Superior temporal gyrus (tissue), 1 donor: Measurements from ENCODE around the gene PLCB2.

ENCODE experiments used
- DNase-seq: peaks from one replicate; pipeline ENCODE4 v3.0.0-alpha.2; 2016; ENCODE audit errors: extremely low spot score

PLCB2 gene

GRCh38 chr15:40285554-40286011, 22.2 kb downstream of the PLCB2 start:
- no peak for DNase-seq

DNA sequence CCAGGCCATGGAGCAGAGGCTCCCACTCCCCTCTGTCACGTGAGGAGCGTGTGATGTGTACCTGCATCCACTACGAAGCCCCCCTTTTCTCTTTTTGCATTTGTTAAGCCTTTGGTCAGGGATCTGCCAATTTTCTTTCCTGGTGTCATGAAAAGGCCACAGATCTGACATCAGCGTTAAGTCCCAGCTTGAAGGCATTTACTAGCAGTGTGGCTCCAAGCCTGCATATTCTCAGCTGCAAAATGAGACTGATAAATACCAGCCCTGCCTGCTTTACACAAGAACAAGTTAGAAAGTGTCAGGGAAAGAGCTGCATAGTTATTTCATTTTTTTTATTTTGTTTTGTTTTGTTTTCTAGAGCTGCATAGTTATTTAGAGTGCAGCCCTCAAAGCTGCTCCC, 22.6 kb downstream of the PLCB2 start:
- no peak for DNase-seq

DNA sequence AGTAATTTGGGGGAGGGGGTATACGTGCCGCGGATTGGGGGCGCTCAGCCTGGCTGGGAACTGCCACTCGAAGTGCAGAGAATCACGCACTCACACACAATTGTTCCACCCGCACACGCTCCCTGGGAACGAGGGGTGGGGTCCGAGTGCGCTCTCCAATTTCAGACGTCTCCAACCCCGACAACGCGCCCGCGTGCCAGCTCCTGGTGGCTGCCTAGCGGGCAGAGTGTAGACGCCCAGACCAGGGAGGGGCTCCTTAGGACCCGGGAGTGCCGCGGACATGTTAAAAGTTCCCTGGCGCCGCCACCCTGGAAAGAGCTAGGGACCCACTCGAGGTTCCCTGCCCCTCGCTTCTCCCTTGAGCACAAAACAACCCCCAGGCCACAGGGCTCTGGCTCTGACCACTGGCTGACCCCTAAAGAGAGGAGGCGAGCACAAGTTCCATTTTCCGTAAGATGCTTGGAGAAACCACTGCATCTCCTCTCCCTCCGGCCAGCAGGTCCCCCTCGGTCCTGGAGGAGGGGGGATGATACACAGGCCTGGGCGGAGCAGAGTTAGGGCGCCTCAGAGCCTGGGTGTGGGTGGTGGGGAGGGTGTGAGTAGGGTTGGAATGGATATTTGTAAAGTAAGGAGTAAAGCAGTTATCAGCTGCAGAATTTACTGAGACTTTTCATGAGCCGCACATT, 24.0 kb downstream of the PLCB2 start:
- DNase-seq = no peak

- no peak for DNase-seq
These were observed 24.7 kb downstream of the PLCB2 start, which contains the start of gene ANKRD63 for GRCh38 chr15:40282869-40283614. ANKRD63 (minus strand) TSS chr15:40283064; CDS start chr15:40282586, 478 bp downstream.

GRCh38 chr15:40282147-40282868, 25.4 kb downstream of the PLCB2 start:
- DNase-seq = no peak

DNA sequence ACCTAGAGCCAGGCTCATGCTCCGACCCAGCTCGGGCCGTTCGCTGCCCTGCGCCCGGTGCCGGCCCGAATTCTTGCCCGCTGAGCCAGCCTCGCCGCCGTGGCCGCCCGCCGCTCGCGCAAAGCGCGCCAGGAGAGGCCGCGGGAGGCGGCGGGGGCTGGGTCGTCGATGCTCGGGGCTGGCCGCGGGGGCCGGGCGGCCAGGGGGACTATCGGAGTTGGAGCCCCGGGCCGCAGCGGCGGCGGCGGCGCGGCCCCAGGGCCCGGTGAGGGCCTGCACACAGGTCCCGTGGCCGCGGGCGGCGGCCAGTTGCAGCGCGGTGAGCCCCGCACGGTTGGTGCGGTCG, 26.0 kb downstream of the PLCB2 start:
- DNase-seq = no peak

DNA sequence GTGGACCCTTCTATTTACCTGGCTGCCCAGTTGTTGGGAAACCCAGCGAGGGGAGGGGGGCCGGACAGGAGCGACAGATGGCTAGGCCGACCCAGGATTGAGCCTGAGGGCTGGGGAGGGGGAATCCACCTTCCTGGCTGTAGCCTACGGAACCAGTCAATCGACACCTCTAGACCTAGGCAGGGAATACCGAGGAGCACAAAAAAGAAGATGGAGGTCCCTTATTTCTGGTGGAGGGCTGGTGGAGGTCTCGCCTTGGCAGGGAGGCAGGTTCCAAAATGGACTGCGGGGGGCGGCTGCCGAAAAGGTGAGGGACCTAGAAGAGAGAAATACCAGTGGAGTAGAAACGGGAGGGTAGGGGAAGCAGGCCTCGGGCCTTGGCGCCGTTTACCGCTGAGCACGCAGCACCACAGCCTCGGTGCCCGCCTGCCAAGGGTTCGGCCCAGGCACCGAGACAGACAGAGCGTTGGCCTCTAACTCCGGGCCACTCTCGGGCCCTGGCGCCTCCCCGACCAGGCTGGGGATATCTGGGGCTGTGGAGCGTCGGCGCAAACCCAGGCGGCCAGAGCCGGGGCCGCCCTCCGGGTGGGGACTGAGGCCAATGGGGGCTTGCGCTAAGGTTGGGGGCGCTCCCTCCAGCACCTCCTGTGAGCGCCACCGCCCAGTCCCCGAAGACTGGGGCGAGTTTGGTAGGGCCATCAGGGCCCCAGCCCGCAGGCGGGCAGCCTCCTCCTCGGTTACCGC, 26.5 kb downstream of the PLCB2 start:
- DNase-seq = no peak

DNA sequence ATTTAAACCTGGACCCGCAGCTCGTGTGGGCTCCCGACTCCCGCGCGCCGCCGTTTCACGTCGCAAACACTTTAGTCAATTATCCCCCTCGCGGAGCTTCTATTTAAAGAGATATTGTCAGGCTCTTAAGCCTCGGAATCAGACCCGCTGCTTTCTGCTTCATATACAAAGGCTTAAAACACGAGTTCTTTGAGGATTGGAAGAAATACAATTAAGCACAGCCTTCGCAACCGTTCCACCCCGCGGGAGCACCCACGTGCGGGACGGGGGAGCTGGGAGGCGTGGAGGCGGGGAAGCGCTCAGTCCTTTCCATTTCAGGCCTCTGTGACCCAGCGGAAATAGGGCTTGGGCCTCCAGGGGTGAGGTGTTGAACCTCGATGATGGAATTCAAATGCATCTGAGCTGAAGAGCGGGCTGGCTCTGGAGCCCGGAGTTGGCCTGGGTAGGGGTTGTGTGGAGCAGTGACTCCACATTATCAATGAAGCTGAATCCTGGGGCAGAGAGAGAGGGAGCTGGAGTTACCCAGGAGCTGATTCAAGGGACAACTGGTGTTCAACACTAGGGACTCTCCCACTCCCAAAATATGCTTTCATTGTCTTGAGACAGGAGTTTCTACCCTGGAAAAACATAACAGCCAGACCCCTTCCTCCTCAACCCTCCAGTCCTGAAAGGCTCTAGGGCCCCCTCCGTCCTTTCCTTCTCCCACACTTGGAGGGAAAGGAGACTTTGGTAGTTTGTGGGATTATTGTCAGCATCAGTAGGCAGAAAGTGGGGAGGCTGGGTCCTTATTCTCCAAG, 27.3 kb downstream of the PLCB2 start:
- no peak for DNase-seq

DNA sequence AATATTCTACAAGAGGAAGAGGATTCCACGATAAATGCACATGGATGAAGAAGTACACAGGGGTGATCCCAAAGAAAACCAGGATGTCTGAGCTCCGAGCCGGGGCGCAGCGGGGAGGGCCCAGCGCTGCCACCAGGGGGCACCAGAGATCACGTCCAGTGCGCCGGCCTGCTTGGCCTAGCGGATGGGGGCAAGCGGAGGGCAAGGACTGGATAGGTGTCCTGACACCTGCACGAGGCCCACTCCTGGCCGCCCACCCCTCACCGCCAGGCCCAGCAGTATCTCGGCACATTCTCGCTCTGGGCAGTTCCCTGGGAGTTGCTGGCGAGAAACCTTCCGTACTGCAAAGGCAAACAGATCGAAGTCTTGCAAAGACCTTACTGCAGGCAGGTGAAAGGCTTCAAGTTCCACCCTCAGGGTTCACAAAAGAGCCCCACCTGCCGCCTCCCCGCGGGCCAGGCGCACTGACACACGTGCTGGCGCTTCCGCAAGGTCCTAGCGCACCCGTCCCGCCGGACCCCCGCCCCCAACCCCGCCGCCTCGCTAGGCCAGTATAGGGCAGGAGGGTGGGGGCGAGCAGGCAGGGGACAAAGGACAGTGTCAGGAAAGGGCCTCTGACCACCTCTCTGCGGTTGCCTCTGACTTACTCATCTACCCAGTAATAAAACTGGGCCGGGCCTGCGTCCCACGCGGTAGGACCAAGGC, 28.1 kb downstream of the PLCB2 start:
- DNase-seq = peak; percentile 77

DNA sequence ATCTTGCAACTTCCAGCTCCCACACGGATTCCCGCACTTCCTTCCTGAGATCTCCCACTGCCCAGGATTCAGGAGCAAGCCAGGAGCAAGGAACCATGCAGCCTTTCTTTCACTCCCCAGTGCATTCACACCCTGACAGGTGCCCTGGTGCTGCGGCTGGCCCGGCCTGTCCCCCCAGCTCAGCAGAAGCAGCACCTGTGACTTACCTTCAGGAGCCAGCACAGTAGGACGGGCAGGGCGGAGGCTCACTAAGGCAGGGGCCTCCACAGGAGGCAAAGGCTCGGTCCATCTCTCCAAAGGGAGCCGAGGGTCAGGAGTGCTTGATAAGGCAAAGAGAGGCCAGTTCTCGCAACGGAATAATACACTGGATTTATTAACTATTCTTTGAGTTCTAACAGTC, 29.7 kb downstream of the PLCB2 start:
- no peak for DNase-seq

DNA sequence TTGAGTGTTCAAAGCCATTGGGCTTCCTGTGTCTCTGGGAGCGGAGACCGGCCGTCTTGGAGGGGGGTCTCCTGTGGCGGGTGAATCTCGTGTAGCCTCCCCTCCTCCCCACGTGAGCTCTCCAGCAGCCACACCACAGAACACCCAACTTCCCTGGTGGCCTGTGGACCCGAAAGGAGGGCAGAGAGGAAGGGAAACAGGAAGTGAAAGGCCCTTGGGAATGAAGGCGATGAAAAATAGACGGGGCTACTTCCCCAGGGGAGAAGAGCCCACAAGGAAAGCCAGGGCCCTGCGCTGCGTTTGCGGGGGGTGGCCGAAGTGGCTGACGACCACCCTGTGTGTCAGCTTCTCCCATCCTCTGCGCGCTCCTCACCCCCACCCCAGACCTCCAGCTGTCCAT, 30.3 kb downstream of the PLCB2 start:
- DNase-seq = no peak

DNA sequence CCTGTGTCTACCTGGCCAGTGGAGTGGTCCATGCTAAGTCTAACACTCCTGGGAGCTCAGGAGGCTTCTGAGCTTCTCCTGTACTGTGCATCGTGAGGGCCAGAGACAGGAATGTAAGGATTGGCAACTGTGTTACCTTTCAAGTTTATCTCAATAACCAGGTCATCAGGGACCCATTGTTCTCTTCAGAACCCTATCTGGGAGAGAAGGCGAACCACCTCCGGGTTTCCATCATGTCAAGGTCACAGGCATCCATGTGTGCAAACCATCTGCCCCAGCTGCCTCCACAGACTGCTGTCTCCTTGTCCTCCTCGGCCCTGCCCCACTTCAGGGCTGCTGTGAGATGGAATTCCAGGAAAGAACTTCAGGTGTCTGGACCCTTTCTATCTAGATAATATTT, 30.8 kb downstream of the PLCB2 start:
- DNase-seq = no peak

- no peak for DNase-seq
These were observed 31.8 kb downstream of the PLCB2 start for GRCh38 chr15:40275954-40276353.

GRCh38 chr15:40275523-40275922, 32.2 kb downstream of the PLCB2 start:
- no peak for DNase-seq

DNA sequence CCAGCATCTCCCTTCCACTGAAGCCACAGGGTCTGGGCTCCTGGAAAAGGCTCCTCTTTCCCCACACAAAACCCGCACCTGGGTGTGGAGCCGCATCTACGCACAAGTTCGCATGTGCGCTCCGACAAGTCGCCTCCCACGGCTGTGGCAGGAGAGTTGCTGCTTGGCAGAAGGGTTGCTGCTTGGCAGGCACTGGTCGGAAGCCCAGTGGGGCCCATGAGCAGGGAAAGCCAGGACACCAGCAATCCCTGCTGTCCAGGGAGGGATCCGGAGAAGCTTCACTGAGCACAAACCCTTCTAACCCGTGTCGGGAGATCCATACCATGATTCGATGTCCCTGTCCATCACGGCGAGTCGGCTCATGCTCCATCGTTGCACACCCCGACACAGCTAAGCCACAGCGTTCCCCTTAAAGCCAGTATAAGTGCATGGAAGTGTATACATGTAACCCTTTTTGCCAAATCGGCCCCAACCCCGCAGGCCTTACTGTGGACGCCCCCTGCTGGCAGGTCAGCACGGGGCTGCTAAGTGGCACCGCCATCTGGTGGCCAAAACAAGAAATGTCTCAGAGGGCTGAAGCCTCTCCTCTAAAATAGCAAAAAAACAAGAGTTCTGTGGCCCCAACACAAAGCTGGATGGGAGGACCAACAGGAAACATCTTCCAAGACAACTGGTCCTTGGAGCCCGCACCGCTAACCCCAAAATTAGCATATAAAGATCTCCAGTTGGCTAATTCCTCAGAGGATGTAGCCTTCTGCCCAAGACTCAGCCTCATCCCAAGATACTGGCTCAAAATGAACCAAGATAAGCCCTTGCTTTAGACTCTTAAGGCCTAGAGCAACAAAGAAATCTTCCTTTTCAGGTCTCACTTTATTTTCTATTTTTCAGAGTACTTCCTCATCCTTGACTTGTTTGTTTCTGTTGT, 33.1 kb downstream of the PLCB2 start:
- peak; percentile 90 for DNase-seq

DNA sequence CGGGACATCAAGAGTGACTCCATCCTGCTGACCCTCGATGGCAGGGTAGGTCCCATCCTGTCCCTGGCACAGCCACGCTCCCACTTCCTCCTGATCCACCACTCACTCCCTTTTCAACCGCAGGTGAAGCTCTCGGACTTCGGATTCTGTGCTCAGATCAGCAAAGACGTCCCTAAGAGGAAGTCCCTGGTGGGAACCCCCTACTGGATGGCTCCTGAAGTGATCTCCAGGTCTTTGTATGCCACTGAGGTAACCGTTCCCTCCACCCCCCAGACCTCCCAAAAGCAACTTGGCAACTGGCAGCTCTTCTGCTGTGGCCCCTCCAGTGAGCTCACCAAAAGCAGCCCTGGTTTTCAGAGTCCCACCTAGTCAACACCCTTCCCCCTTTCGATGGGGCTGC, 34.3 kb downstream of the PLCB2 start:
- no peak for DNase-seq

DNA sequence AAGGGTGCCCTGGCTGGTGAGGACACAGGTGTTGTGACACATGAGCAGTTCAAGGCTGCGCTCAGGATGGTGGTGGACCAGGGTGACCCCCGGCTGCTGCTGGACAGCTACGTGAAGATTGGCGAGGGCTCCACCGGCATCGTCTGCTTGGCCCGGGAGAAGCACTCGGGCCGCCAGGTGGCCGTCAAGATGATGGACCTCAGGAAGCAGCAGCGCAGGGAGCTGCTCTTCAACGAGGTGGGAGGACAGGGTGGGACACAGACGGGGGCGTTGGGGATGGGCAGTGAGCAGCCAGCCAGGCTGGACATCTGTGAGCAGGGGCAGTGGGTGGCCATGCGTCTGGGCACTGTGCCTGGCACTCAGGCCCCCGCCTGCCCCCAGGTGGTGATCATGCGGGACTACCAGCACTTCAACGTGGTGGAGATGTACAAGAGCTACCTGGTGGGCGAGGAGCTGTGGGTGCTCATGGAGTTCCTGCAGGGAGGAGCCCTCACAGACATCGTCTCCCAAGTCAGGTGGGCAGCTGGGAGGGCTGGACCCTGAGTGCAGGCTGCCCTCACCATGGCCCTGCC, 35.2 kb downstream of the PLCB2 start:
- DNase-seq = no peak

- DNase-seq = no peak
These were observed 35.9 kb downstream of the PLCB2 start for GRCh38 chr15:40271685-40272484.
